ENCODE measurements around the gene FARS2.

DNA sequence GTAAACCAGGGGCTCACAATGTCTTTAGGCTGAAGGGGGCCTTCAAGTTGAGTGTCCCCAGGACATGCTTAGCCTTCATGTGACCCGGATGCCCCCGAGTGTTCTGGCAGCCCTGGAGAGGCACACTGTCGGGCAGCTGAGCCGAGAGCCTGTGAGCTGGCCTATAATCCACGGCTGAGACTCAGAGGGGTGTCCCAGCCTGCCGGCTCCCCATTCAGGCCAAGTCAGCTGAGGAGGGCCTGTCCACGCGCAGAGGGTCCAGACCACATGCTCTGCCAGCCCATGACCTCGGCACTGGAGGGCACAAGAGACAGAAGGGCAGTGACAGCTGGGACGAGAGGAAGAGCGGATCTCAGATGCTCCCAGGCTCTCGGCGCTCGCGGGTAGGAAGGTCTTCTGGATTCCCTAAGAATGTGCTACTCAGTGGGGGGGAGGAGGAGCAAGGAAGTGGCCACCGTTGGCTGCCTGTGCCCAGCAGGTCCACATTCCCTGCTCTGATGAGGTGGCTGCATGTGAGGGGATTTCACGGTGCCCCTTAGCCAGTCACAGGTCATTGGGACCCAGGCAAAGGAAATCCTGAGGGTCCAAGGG is 520.7 kb downstream of the FARS2 start:
- TF ChIP-seq, protein P1, sequence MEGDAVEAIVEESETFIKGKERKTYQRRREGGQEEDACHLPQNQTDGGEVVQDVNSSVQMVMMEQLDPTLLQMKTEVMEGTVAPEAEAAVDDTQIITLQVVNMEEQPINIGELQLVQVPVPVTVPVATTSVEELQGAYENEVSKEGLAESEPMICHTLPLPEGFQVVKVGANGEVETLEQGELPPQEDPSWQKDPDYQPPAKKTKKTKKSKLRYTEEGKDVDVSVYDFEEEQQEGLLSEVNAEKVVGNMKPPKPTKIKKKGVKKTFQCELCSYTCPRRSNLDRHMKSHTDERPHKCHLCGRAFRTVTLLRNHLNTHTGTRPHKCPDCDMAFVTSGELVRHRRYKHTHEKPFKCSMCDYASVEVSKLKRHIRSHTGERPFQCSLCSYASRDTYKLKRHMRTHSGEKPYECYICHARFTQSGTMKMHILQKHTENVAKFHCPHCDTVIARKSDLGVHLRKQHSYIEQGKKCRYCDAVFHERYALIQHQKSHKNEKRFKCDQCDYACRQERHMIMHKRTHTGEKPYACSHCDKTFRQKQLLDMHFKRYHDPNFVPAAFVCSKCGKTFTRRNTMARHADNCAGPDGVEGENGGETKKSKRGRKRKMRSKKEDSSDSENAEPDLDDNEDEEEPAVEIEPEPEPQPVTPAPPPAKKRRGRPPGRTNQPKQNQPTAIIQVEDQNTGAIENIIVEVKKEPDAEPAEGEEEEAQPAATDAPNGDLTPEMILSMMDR (conservative IDR thresholded peaks at IDR 0.05; ENCODE audit: low read depth, low read length): no peak
- no peak for TF ChIP-seq EZH2 (IDR thresholded peaks at IDR 0.05; ENCODE audit: borderline replicate concordance, low read depth, low read length, poor library complexity, severe bottlenecking)

All from A673 (cell line).